Measurements from ENCODE around the gene NKX6-2.

NKX6-2 gene

GRCh38 chr10:132735923-132736391 is 50.0 kb downstream of the NKX6-2 start:
- DNase-seq (ENCODE audit: low read depth) = no peak
- H3K4me3 ChIP-seq (ENCODE audit: low read depth, low read length) = no peak overlapping the region
- no peak for TF ChIP-seq CTCF (IDR thresholded peaks at IDR 0.05; ENCODE audit: control insufficient read depth, extremely low read depth, insufficient read depth)

- H3K4me3 ChIP-seq (ENCODE audit: low read depth, low read length) = no peak overlapping the region
- TF ChIP-seq CTCF (IDR thresholded peaks at IDR 0.05; ENCODE audit: control insufficient read depth, extremely low read depth, insufficient read depth) = no peak
- no peak for DNase-seq (ENCODE audit: low read depth)
Observed at GRCh38 chr10:132735341-132735775, 50.6 kb downstream of the NKX6-2 start.

- no peak overlapping the region for H3K4me3 ChIP-seq (ENCODE audit: low read depth, low read length)
- TF ChIP-seq CTCF (IDR thresholded peaks at IDR 0.05; ENCODE audit: control insufficient read depth, extremely low read depth, insufficient read depth) = no peak
- no peak for DNase-seq (ENCODE audit: low read depth)
Observed at GRCh38 chr10:132733926-132734325, 52.0 kb downstream of the NKX6-2 start.

Measured in LNCaP clone FGC (cell line).